Measurements from ENCODE around the gene HLTF. TPM values are rescaled to one million over a fixed set of nuclear protein-coding genes. Genes with fewer than 3 reads are reported as not detected.

HLTF gene
- total RNA-seq, 1 donor from 2014 or later = 42.8 TPM

DNA sequence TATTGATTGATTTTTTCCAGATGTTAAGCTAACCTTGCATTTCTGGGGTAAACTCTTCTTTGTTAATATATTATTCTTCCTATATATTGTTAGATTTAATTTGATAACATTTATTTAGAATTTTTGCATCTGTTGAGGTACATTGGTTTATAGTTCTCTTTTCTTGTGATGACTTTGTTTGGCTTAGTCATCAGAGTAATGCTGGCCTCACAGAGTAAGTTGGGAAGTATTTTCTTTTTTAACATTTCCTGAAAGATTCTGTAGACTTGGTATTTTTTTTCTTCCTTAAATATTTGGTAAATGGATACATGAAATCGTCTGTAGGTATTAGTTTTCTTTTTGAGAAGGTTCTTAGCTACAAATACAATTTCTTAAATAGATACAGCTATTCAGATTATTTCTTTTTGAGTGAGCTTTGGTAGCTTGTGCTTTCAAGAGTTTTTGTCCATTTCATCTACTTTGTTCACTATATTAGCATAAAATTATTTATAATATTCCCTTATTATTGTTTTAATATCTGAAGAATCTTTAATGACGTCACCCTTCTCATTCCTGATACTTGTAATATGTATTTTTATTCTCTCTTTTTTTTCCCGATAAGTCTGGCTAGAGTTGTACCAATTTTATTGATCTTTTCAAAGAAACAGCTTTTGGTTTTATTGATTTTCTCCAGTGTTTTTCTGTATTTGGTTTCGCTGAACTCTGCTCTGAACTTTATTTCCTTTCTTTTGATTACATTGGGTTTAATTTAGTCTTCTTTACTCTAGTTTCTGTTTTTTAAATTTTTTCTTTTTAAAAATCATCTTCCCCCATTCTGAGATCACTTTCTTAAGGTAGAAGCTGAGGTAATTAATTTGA lies 36.6 kb upstream of the HLTF start:
- Mint-ChIP-seq H3K4me3 (ENCODE audit: low read depth) (no peak overlapping the region), H3K9me3 (ENCODE audit: low read depth) (no peaks in the 10 kb centered on the region), H3K4me1 (ENCODE audit: low read depth) (peaks cover 13% of the 10 kb centered on the region), H3K36me3 (ENCODE audit: insufficient read depth) (peaks cover 2% of the 10 kb centered on the region), H3K27me3 (peaks cover 8% of the 10 kb centered on the region), H3K27ac (no peak overlapping the region)
- no peak for DNase-seq (ENCODE audit: low spot score, unreplicated experiment)
- TF ChIP-seq CTCF (IDR thresholded peaks at IDR 0.05; ENCODE audit: unreplicated experiment) = no peak

DNA sequence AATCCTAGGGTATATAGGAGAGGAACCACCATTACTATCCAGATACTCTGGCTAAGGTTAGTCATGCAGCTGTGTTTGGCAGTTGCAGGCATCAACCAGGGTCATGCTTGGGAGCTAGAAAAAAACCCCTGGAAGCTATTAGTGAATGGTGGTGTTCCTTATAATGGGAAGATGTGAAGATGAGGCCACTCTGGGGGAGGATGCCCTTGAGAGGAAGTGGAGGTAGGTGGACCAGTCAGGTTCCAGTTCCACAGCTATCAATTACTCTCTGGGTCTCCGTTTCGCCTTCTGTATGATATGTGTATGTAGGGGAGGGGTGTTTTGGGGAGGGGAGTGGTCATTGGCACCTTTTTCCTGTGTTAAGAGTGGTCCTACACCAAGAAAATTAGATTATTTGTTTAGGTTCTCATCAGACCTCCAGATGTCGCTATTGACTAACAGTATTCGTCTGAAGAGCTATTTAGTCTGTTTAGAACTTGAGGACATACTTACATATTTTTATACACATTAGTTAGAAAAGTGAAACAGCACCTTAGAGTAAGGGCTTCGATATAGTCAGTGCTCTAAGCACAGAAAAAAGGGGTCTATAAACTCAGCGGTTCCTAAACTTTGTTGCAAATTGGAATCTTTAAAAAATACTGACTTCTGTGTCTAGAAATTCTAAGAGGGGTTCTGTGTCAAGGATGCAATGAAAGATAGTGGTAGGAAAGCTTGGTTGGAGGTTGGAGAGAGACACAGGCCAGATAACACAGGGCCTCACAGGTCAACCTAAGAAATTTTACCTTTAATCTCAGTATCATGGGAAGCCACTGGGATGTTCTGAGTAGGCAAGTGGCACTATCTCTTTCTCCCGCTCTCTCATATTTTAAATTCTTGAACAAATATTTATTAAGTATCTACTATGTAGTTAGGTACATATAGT lies 34.0 kb upstream of the HLTF start:
- Mint-ChIP-seq H3K27ac (no peak overlapping the region), H3K9me3 (ENCODE audit: low read depth) (no peaks in the 10 kb centered on the region), H3K4me3 (ENCODE audit: low read depth) (no peak overlapping the region), H3K27me3 (peaks cover 3% of the 10 kb centered on the region), H3K4me1 (ENCODE audit: low read depth) (peaks cover 13% of the 10 kb centered on the region), H3K36me3 (ENCODE audit: insufficient read depth) (peaks cover 2% of the 10 kb centered on the region)
- TF ChIP-seq CTCF (IDR thresholded peaks at IDR 0.05; ENCODE audit: unreplicated experiment) = peak; percentile 74
- no peak for DNase-seq (ENCODE audit: low spot score, unreplicated experiment)

- Mint-ChIP-seq H3K9me3 (ENCODE audit: low read depth) (no peaks in the 10 kb centered on the region), H3K4me3 (ENCODE audit: low read depth) (no peak overlapping the region), H3K27me3 (peaks cover 3% of the 10 kb centered on the region), H3K27ac (peak overlapping the region; percentile 25), H3K4me1 (ENCODE audit: low read depth) (peaks cover 13% of the 10 kb centered on the region), H3K36me3 (ENCODE audit: insufficient read depth) (no peaks in the 10 kb centered on the region)
- DNase-seq (ENCODE audit: low spot score, unreplicated experiment) = no peak
- no peak for TF ChIP-seq CTCF (IDR thresholded peaks at IDR 0.05; ENCODE audit: unreplicated experiment)
Measured at GRCh38 chr3:149119466-149119865, 33.1 kb upstream of the HLTF start.

- no peak overlapping the region for H3K27ac Mint-ChIP-seq
- H3K4me3 Mint-ChIP-seq (ENCODE audit: low read depth) = no peak overlapping the region
- no peaks in the 10 kb centered on the region for H3K36me3 Mint-ChIP-seq (ENCODE audit: insufficient read depth)
- peaks cover 9% of the 10 kb centered on the region for H3K4me1 Mint-ChIP-seq (ENCODE audit: low read depth)
- no peak for DNase-seq (ENCODE audit: low spot score, unreplicated experiment)
- no peaks in the 10 kb centered on the region for H3K9me3 Mint-ChIP-seq (ENCODE audit: low read depth)
- no peak for TF ChIP-seq CTCF (IDR thresholded peaks at IDR 0.05; ENCODE audit: unreplicated experiment)
- peaks cover 3% of the 10 kb centered on the region for H3K27me3 Mint-ChIP-seq
Measured at GRCh38 chr3:149118724-149119123, 32.4 kb upstream of the HLTF start.

- H3K4me1 Mint-ChIP-seq (ENCODE audit: low read depth) = no peaks in the 10 kb centered on the region
- H3K27ac Mint-ChIP-seq = no peak overlapping the region
- H3K9me3 Mint-ChIP-seq (ENCODE audit: low read depth) = peaks cover 4% of the 10 kb centered on the region
- no peak for TF ChIP-seq CTCF (IDR thresholded peaks at IDR 0.05; ENCODE audit: unreplicated experiment)
- no peak overlapping the region for H3K4me3 Mint-ChIP-seq (ENCODE audit: low read depth)
- DNase-seq (ENCODE audit: low spot score, unreplicated experiment) = no peak
- H3K36me3 Mint-ChIP-seq (ENCODE audit: insufficient read depth) = no peaks in the 10 kb centered on the region
- H3K27me3 Mint-ChIP-seq = peaks cover 3% of the 10 kb centered on the region
Measured at GRCh38 chr3:149115114-149115513, 28.8 kb upstream of the HLTF start.

Measured in progenitor cell of endocrine pancreas (in vitro differentiated cells).